SK-N-SH (cell line): ENCODE results near the gene MIOS. TPM values are rescaled to one million over a fixed set of nuclear protein-coding genes. Genes with fewer than 3 reads are reported as not detected.

Source experiments
- CTCF ChIA-PET: fragments of 300-600, 350-600 bp; formaldehyde crosslinking; extraction: SDS; loops from one replicate; lab custom pipeline; 2021; lab: Yijun Ruan, JAX
- POLR2A ChIA-PET: fragments of 350-600 bp; sonication (Branson Sonifier 250); formaldehyde crosslinking; extraction: SDS; loops from one replicate; lab custom pipeline; 2020; ENCODE audit warnings: antibody characterized with exemption, inconsistent platforms; lab: Yijun Ruan, JAX
- DNase-seq: peaks from one replicate; pipeline ENCODE4 v3.0.0; 2012
- H2AFZ ChIP-seq: fragments of 200-600 bp; sonication (generic); 2 replicates; pipeline ENCODE4 v1.8.1; 2016; ENCODE audit warnings: antibody characterized with exemption, mild to moderate bottlenecking, low read depth
- H3F3A ChIP-seq: fragments of 200-600 bp; sonication (generic); replicated peaks from 2 replicates; pipeline ENCODE3; 2016; ENCODE audit warnings: antibody characterized with exemption, mild to moderate bottlenecking; ENCODE audit not compliant: insufficient read depth
- H3K27ac ChIP-seq, 2 experiments: fragments of 200-500 bp in 1 of 2; fragments of 200-600 bp in 1 of 2; sonication (Bioruptor generic) in 1 of 2; sonication (generic), shearing (Covaris generic) in 1 of 2; 2 replicates each; pipeline versions ENCODE4 v1.5.1 to v1.6.1; 2014 to 2016; ENCODE audit warnings: low read depth in 2 of 2, inconsistent platforms in 1 of 2, low read length in 1 of 2, mild to moderate bottlenecking in 1 of 2, mixed read lengths in 1 of 2
- H3K27me3 ChIP-seq: fragments of 200-600 bp; sonication (generic), shearing (Covaris generic); 2 replicates; pipeline ENCODE4 v1.6.1; 2016; ENCODE audit warnings: mixed run types; ENCODE audit not compliant: insufficient read depth
- H3K36me3 ChIP-seq, 2 experiments: fragments of 200-500 bp in 1 of 2; fragments of 200-600 bp in 1 of 2; sonication (Bioruptor generic) in 1 of 2; sonication (generic) in 1 of 2; replicated peaks in 1 of 2; 2 replicates each; pipeline versions ENCODE3 to v1.5.1; 2014 to 2016; ENCODE audit warnings: low read length in 1 of 2, mild to moderate bottlenecking in 1 of 2; ENCODE audit not compliant: insufficient read depth in 2 of 2, control insufficient read depth in 1 of 2
- H3K4me1 ChIP-seq, 2 experiments: fragments of 200-500 bp in 1 of 2; fragments of 200-600 bp in 1 of 2; sonication (Bioruptor generic) in 1 of 2; sonication (generic), shearing (Covaris generic) in 1 of 2; 2 replicates each; pipeline versions ENCODE4 v1.5.1 to v1.6.1; 2014 to 2016; ENCODE audit warnings: low read depth in 1 of 2, low read length in 1 of 2, mixed run types in 1 of 2; ENCODE audit not compliant: insufficient read depth in 2 of 2, control insufficient read depth in 1 of 2
- H3K4me2 ChIP-seq: fragments of 200-600 bp; sonication (generic), shearing (Covaris generic); 2 replicates; pipeline ENCODE4 v1.6.1; 2017; ENCODE audit warnings: mixed run types
- H3K4me3 ChIP-seq, 2 experiments: fragments of 200-500 bp in 1 of 2; fragments of 200-600 bp in 1 of 2; sonication (Bioruptor generic) in 1 of 2; sonication (generic), shearing (Covaris generic) in 1 of 2; 2 replicates each; pipeline versions ENCODE4 v1.5.1 to v1.8.1; 2014 to 2016; ENCODE audit warnings: low read depth in 2 of 2, inconsistent platforms in 1 of 2, low read length in 1 of 2, mild to moderate bottlenecking in 1 of 2, mixed read lengths in 1 of 2, moderate library complexity in 1 of 2
- H3K79me2 ChIP-seq: fragments of 200-600 bp; sonication (generic); 2 replicates; pipeline ENCODE4 v1.8.1; 2017; ENCODE audit warnings: mild to moderate bottlenecking; ENCODE audit not compliant: insufficient read depth
- H3K9ac ChIP-seq: fragments of 200-600 bp; sonication (generic); 2 replicates; pipeline ENCODE4 v1.6.1; 2017; ENCODE audit warnings: mixed run types
- H3K9me2 ChIP-seq: fragments of 200-600 bp; sonication (generic); 2 replicates; pipeline ENCODE4 v1.6.1; 2017; ENCODE audit warnings: mixed run types
- H3K9me3 ChIP-seq: fragments of 200-600 bp; sonication (generic); 2 replicates; pipeline ENCODE4 v1.6.1; 2017; ENCODE audit warnings: mixed run types, mild to moderate bottlenecking, moderate library complexity
- H4K20me1 ChIP-seq: fragments of 200-600 bp; sonication (generic); 2 replicates; pipeline ENCODE4 v1.6.1; 2017; ENCODE audit warnings: mild to moderate bottlenecking, mixed run types; ENCODE audit not compliant: insufficient read depth
- CHD2 ChIP-seq: fragments of 150-350 bp; IDR thresholded peaks from 2 replicates; pipeline ENCODE4 v1.6.1; 2018; ENCODE audit warnings: low read length; ENCODE audit not compliant: partially characterized antibody
- ELF1 ChIP-seq: IDR thresholded peaks from 2 replicates; pipeline ENCODE4 v1.4.0; 2012
- EZH2phosphoT487 ChIP-seq: fragments of 200-600 bp; sonication (generic); IDR thresholded peaks from 2 replicates; pipeline ENCODE4 v1.6.1; 2017; ENCODE audit warnings: low read depth, mixed run types, mild to moderate bottlenecking, antibody characterized with exemption, moderate library complexity, borderline replicate concordance
- FOXJ3 ChIP-seq: sonication (generic); formaldehyde crosslinking; IDR thresholded peaks from 2 replicates; pipeline ENCODE4 v1.5.1; 2020; ENCODE audit warnings: mild to moderate bottlenecking, missing genetic modification reagents
- GABPA ChIP-seq: IDR thresholded peaks from 2 replicates; pipeline ENCODE4 v1.4.0; 2012; ENCODE audit warnings: low read depth, mild to moderate bottlenecking
- GATA2 ChIP-seq: sonication (generic); formaldehyde crosslinking; IDR thresholded peaks from 2 replicates; pipeline ENCODE4 v1.5.0; 2020; ENCODE audit warnings: mild to moderate bottlenecking, missing genetic modification reagents
- IRF3 ChIP-seq: fragments of 150-350 bp; IDR thresholded peaks from 2 replicates; pipeline ENCODE4 v1.6.1; 2016; ENCODE audit warnings: mild to moderate bottlenecking, low read depth, low read length
- MEF2A ChIP-seq: IDR thresholded peaks from 2 replicates; pipeline ENCODE4 v1.4.0; 2012; ENCODE audit warnings: low read depth, borderline replicate concordance
- POLR2AphosphoS5 ChIP-seq: IDR thresholded peaks from 2 replicates; pipeline ENCODE4 v1.6.1; 2012; ENCODE audit warnings: low read depth, low read length
- RAD21 ChIP-seq: IDR thresholded peaks from 2 replicates; pipeline ENCODE4 v1.6.1; 2012; ENCODE audit warnings: mild to moderate bottlenecking, low read length
- RCOR1 ChIP-seq: fragments of 150-350 bp; IDR thresholded peaks from 2 replicates; pipeline ENCODE4 v1.6.1; 2017; ENCODE audit warnings: antibody characterized with exemption, low read length
- REST ChIP-seq: IDR thresholded peaks from 2 replicates; pipeline ENCODE4 v1.6.1; 2012; ENCODE audit warnings: mild to moderate bottlenecking, low read depth, low read length, moderate library complexity
- RXRA ChIP-seq: IDR thresholded peaks from 2 replicates; pipeline ENCODE4 v1.4.0; 2012; ENCODE audit warnings: low read depth, mild to moderate bottlenecking, borderline replicate concordance
- SIN3A ChIP-seq: IDR thresholded peaks from 2 replicates; pipeline ENCODE4 v1.6.1; 2012; ENCODE audit warnings: low read depth, mild to moderate bottlenecking, low read length, moderate library complexity, borderline replicate concordance
- TAF1 ChIP-seq: IDR thresholded peaks from 2 replicates; pipeline ENCODE4 v1.6.1; 2012; ENCODE audit warnings: low read depth, mild to moderate bottlenecking, low read length, moderate library complexity, borderline replicate concordance
- TCF12 ChIP-seq: IDR thresholded peaks from 2 replicates; pipeline ENCODE4 v1.4.0; 2012
- TEAD4 ChIP-seq: IDR thresholded peaks from 2 replicates; pipeline ENCODE4 v1.4.0; 2012; ENCODE audit warnings: mild to moderate bottlenecking, borderline replicate concordance; ENCODE audit not compliant: insufficient read depth
- YY1 ChIP-seq: IDR thresholded peaks from 2 replicates; pipeline ENCODE4 v1.4.0; 2012; ENCODE audit warnings: low read depth, mild to moderate bottlenecking
- WGBS: methylation state at CpG from one replicate; pipeline ENCODE4 v1.1.6; 2017; ENCODE audit warnings: low lambda C conversion rate; 5-methylcytosine and 5-hydroxymethylcytosine counted together
- polyA plus RNA-seq, 3 experiments: library from polyadenylated mRNA; depleted of rRNA; stranded (reverse); fragments of >200 nt; gene quantifications; 2 replicates each; pipeline ENCODE4 v1.2.3, GENCODE V29; 2012
- TF ChIP-seq, protein P1 (sequence below): IDR thresholded peaks from 2 replicates; pipeline ENCODE4 v1.4.0; 2012; ENCODE audit warnings: low read depth, borderline replicate concordance
- TF ChIP-seq, protein P2 (sequence below): IDR thresholded peaks from 2 replicates; pipeline ENCODE4 v1.4.0; 2012; ENCODE audit warnings: low read depth, borderline replicate concordance
- TF ChIP-seq, protein P3 (sequence below): IDR thresholded peaks from 2 replicates; pipeline ENCODE4; 2012
- TF ChIP-seq, protein P4 (sequence below): IDR thresholded peaks from 2 replicates; pipeline ENCODE4 v1.4.0; 2012; ENCODE audit warnings: low read depth

MIOS gene
- polyA plus RNA-seq, 1 of the 3 experiments (the other 2 are of a cell fraction) = 16.4 TPM

DNA sequence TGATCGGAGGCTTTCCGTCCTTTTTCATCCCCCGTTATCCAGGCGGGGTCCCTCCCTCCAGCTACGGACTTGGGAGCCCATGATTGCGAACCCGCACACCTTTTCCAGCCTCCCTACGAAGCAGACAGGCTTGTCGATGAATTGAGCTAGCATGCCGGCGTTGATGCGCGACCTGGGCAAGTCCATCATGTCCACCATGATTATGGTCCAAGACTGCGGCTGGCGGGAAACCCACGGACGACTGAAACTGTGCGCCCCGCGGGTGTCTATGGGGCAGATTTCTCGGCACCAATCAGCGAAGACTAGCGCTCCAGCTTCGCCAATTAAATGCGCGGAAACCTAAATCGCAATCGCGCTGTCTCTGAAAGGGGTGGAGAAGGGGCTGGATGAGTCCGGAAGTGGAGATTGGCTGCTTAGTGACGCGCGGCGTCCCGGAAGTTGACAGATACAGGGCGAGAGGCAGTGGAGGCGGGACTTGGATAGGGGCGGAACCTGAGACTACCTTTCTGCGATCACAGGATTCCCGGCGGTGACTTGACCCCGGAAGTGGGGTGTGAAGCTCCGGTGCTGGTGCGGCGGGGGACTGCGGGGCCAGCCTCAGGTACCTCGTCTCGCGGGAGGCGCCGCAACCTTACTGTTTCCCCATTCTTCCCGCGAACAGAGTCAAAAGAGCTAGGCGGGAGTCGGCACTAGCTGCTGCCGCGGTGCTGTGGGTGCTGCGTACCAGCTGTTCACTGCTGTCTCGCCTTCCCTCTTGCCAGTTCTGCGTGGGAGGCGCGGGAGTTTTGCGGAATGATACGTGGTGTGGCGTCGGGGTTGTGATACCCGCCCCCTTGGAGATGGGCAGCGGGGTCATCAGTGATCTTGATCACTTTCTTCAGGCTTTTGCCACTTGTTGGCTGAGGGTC is 73.8 kb downstream of the MIOS start, which contains the start of gene UMAD1:
Gene UMAD1 (plus strand): TSS at position 532 of the 908 bp plus-strand sequence. CDS start 32,620 bp downstream, outside the sequence.
- Histone ChIP-seq H3K79me2 (peaks cover 41% of the 10 kb centered on the region), H2AFZ (peak within 1 kb of the TSS; percentile 91), H3K4me3 (peak within 1 kb of the TSS; percentile 79 to 85), H3K36me3 (peaks cover 12 to 16% of the 10 kb centered on the region in 2 experiments), H3K4me1 (peaks cover 0 to 21% of the 10 kb centered on the region in 2 experiments; a peak in 2 of 4 replicates), H3K9me3 (no peaks in the 10 kb centered on the region), H3K4me2 (peak within 1 kb of the TSS; percentile 81), H4K20me1 (no peaks in the 10 kb centered on the region), H3K27ac (peak within 1 kb of the TSS; percentile 80 to 96), H3K27me3 (no peaks in the 10 kb centered on the region), H3K9me2 (no peaks in the 10 kb centered on the region), H3K9ac (peak within 1 kb of the TSS; percentile 68), H3F3A (no peaks in the 10 kb centered on the region)
- 1% methylated on average over 68 of the region's 68 CpGs for WGBS
- ChIA-PET CTCF (interaction anchor here (0.6 to 4.3 kb wide), 14 partner anchors 12 to 656 kb away, joined by 3 to 23 read pairs (median 5); partner anchors contain the start of gene GLCCI1), POLR2A (interaction anchor here (0.6 to 2.7 kb wide), 16 partner anchors 8 to 686 kb away, joined by 3 to 25 read pairs (median 4); partner anchors contain the start of gene GLCCI1)
- DNase-seq = peak; percentile 93
- no peak; the same call in 1 of the 2 replicates for TF ChIP-seq GATA2 (CRISPR knock-in tag)
- peak; percentile 98 for TF ChIP-seq ELF1
- peak; percentile 83 for TF ChIP-seq SIN3A
- peak; percentile 90 for TF ChIP-seq YY1
- peak; percentile 97 for TF ChIP-seq CHD2
- TF ChIP-seq EZH2phosphoT487 = no peak
- no peak for TF ChIP-seq RAD21
- no peak; the same call in 1 of the 2 replicates for TF ChIP-seq TEAD4
- TF ChIP-seq, protein P1, sequence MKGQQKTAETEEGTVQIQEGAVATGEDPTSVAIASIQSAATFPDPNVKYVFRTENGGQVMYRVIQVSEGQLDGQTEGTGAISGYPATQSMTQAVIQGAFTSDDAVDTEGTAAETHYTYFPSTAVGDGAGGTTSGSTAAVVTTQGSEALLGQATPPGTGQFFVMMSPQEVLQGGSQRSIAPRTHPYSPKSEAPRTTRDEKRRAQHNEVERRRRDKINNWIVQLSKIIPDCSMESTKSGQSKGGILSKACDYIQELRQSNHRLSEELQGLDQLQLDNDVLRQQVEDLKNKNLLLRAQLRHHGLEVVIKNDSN = peak; percentile 30; the same call in 1 of the 2 replicates
- 0 out of 2 replicates have a peak, but pooled peaks have one; percentile 4 for TF ChIP-seq RCOR1
- no peak; the same call in 1 of the 2 replicates for TF ChIP-seq TCF12
- TF ChIP-seq FOXJ3 (CRISPR knock-in tag) = no peak
- TF ChIP-seq POLR2AphosphoS5 = peak; percentile 88
- TF ChIP-seq, protein P2, sequence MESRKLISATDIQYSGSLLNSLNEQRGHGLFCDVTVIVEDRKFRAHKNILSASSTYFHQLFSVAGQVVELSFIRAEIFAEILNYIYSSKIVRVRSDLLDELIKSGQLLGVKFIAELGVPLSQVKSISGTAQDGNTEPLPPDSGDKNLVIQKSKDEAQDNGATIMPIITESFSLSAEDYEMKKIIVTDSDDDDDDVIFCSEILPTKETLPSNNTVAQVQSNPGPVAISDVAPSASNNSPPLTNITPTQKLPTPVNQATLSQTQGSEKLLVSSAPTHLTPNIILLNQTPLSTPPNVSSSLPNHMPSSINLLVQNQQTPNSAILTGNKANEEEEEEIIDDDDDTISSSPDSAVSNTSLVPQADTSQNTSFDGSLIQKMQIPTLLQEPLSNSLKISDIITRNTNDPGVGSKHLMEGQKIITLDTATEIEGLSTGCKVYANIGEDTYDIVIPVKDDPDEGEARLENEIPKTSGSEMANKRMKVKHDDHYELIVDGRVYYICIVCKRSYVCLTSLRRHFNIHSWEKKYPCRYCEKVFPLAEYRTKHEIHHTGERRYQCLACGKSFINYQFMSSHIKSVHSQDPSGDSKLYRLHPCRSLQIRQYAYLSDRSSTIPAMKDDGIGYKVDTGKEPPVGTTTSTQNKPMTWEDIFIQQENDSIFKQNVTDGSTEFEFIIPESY = peak; percentile 93
- no peak for TF ChIP-seq MEF2A
- TF ChIP-seq TAF1 = peak; percentile 92
- TF ChIP-seq, protein P3, sequence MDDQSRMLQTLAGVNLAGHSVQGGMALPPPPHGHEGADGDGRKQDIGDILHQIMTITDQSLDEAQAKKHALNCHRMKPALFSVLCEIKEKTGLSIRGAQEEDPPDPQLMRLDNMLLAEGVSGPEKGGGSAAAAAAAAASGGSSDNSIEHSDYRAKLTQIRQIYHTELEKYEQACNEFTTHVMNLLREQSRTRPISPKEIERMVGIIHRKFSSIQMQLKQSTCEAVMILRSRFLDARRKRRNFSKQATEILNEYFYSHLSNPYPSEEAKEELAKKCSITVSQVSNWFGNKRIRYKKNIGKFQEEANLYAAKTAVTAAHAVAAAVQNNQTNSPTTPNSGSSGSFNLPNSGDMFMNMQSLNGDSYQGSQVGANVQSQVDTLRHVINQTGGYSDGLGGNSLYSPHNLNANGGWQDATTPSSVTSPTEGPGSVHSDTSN = peak; percentile 55
- 0 out of 2 replicates have a peak, but pooled peaks have one; percentile 35 for TF ChIP-seq RXRA
- peak; percentile 40; the same call in 1 of the 2 replicates for TF ChIP-seq REST
- peak; percentile 90 for TF ChIP-seq GABPA
- TF ChIP-seq, protein P4, sequence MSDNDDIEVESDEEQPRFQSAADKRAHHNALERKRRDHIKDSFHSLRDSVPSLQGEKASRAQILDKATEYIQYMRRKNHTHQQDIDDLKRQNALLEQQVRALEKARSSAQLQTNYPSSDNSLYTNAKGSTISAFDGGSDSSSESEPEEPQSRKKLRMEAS = peak; percentile 73
- TF ChIP-seq IRF3 = no peak
